ENCODE data around the gene PPIG.

DNA sequence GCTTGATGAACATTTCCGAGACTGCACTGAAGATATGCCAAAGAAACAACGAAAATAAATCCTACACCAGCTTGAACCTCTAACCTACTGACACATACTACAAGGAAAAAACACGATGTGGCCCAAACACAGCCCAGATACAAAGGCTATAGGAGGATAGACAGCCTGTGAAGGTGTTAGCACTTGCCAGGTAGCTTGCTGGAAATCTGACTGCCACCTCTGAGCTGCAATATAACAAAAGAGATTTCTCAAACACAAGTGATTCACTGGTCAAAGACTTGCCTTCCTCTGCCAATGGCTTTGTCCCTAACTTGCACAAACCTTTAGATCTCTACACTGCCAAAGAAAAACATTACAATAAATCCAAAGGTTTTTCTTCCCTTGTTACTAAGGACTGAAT, 89.0 kb downstream of the PPIG start:
- TF ChIP-seq, protein P1, sequence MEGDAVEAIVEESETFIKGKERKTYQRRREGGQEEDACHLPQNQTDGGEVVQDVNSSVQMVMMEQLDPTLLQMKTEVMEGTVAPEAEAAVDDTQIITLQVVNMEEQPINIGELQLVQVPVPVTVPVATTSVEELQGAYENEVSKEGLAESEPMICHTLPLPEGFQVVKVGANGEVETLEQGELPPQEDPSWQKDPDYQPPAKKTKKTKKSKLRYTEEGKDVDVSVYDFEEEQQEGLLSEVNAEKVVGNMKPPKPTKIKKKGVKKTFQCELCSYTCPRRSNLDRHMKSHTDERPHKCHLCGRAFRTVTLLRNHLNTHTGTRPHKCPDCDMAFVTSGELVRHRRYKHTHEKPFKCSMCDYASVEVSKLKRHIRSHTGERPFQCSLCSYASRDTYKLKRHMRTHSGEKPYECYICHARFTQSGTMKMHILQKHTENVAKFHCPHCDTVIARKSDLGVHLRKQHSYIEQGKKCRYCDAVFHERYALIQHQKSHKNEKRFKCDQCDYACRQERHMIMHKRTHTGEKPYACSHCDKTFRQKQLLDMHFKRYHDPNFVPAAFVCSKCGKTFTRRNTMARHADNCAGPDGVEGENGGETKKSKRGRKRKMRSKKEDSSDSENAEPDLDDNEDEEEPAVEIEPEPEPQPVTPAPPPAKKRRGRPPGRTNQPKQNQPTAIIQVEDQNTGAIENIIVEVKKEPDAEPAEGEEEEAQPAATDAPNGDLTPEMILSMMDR (conservative IDR thresholded peaks at IDR 0.05 in 1 of 2, IDR thresholded peaks at IDR 0.05 in 1 of 2; ENCODE audit: extremely low read depth in 1 of 2, insufficient read depth in 1 of 2, low read depth in 1 of 2, low read length in 2 of 2), result no peak
- no peak for TF ChIP-seq EZH2 (IDR thresholded peaks at IDR 0.05; ENCODE audit: borderline replicate concordance, low read length)

Data from mammary epithelial cell (primary cell).